GM12878 (cell line): Measurements from ENCODE around the gene FAF1. TPM values are rescaled to one million over a fixed set of nuclear protein-coding genes. Genes with fewer than 3 reads are reported as not detected.

Experiments used
- ATAC-seq: fragments of 200-7000 bp; cut with Tn5 transposase; 3 replicates; pipeline ENCODE4 v1.9.1; 2020; ENCODE audit warnings: mild to moderate bottlenecking, moderate library complexity
- BruUV-seq: library from RNA; stranded (reverse); fragments of 400-500 nt; replicated peaks from 2 replicates; lab custom pipeline; 2021; lab: Mats Ljungman, UMichigan
- CTCF ChIA-PET: fragments of 300-600 bp; sonication (Branson Sonifier 250); formaldehyde crosslinking; extraction: SDS; loops from one replicate; lab custom pipeline; 2021; ENCODE audit warnings: inconsistent platforms; lab: Yijun Ruan, JAX
- POLR2A ChIA-PET: fragments of 350-600 bp; formaldehyde crosslinking; extraction: SDS; loops from one replicate; lab custom pipeline; 2021; ENCODE audit warnings: inconsistent platforms; lab: Charles Lee
- RAD21 ChIA-PET: fragments of 300-600 bp; sonication (Branson Sonifier 250); formaldehyde crosslinking; loops from one replicate; lab custom pipeline; 2023; ENCODE audit warnings: antibody characterized with exemption; ENCODE audit not compliant: unreplicated experiment; lab: Charles Lee
- SMC1A ChIA-PET: fragments of 300-600 bp; sonication (Branson Sonifier 250); formaldehyde crosslinking; loops from one replicate; lab custom pipeline; 2023; ENCODE audit not compliant: unreplicated experiment, uncharacterized antibody; lab: Charles Lee
- DNase-seq: peaks from one replicate; pipeline ENCODE4 v3.0.0-alpha.2; 2011; ENCODE audit warnings: low read depth, low spot score
- FAIRE-seq: peaks from 3 replicates; lab custom pipeline; 2011; peaks lifted over from hg19 to GRCh38; lab: Jason Lieb, UNC
- H2AFZ ChIP-seq: 2 replicates; pipeline ENCODE4 v1.6.0; 2011; ENCODE audit warnings: low read depth, low read length, control low read depth; ENCODE audit not compliant: control insufficient read depth
- H3K27ac ChIP-seq: 2 replicates; pipeline ENCODE4 v1.5.1; 2011; ENCODE audit warnings: control low read depth; ENCODE audit not compliant: control insufficient read depth, insufficient read depth
- H3K27me3 ChIP-seq, 2 experiments: replicated peaks in 1 of 2; 2 replicates each; pipeline versions ENCODE4 v1.6.0 to v1.6.1; 2011; ENCODE audit warnings: low read length in 1 of 2; ENCODE audit not compliant: control insufficient read depth in 2 of 2, insufficient read depth in 2 of 2
- H3K36me3 ChIP-seq, 2 experiments: 2 replicates each; pipeline ENCODE4 v1.5.1; 2011; ENCODE audit warnings: low read length in 1 of 2; ENCODE audit not compliant: control insufficient read depth in 2 of 2, insufficient read depth in 2 of 2
- H3K4me1 ChIP-seq: 2 replicates; pipeline ENCODE4 v1.6.1; 2011; ENCODE audit warnings: mild to moderate bottlenecking, low read length, moderate library complexity, mixed read lengths; ENCODE audit not compliant: control insufficient read depth, insufficient read depth
- H3K4me2 ChIP-seq: 2 replicates; pipeline ENCODE4 v1.6.0; 2011; ENCODE audit warnings: control low read depth; ENCODE audit not compliant: control insufficient read depth, insufficient read depth
- H3K4me3 ChIP-seq: fragments of 200-600 bp; sonication (generic); 2 replicates; pipeline ENCODE4 v1.5.1; 2016
- H3K79me2 ChIP-seq: 2 replicates; pipeline ENCODE4 v1.6.0; 2011; ENCODE audit warnings: low read length; ENCODE audit not compliant: control insufficient read depth, insufficient read depth
- H3K9ac ChIP-seq: 2 replicates; pipeline ENCODE4 v1.8.0; 2011; ENCODE audit warnings: low read length, control low read depth, mixed read lengths; ENCODE audit not compliant: control insufficient read depth, insufficient read depth
- H3K9me3 ChIP-seq: replicated peaks from 3 replicates; pipeline ENCODE4 v1.5.1; 2011; ENCODE audit warnings: mild to moderate bottlenecking, low read length; ENCODE audit not compliant: control insufficient read depth, insufficient read depth
- H4K20me1 ChIP-seq: 2 replicates; pipeline ENCODE4 v1.6.0; 2011; ENCODE audit not compliant: control insufficient read depth, insufficient read depth
- BHLHE40 ChIP-seq, 2 experiments: fragments of 450-650 bp in 1 of 2; IDR thresholded peaks; 2 replicates each; pipeline ENCODE4 v1.6.1; 2011 to 2017; ENCODE audit warnings: low read depth in 2 of 2, borderline replicate concordance in 1 of 2, improper control_type of control experiment in 1 of 2, low read length in 1 of 2, mild to moderate bottlenecking in 1 of 2
- CREM ChIP-seq: IDR thresholded peaks from 2 replicates; pipeline ENCODE4 v1.6.1; 2014; ENCODE audit warnings: antibody characterized with exemption, low read depth
- MTA2 ChIP-seq: fragments of 450-650 bp; IDR thresholded peaks from 2 replicates; pipeline ENCODE4 v1.6.1; 2016; ENCODE audit warnings: low read depth, mild to moderate bottlenecking, moderate library complexity
- NFYB ChIP-seq: IDR thresholded peaks from 2 replicates; pipeline ENCODE4 v1.6.1; 2011; ENCODE audit warnings: low read depth, mild to moderate bottlenecking, low read length, improper control_type of control experiment, moderate library complexity; ENCODE audit not compliant: insufficient read depth
- NR2C2 ChIP-seq: IDR thresholded peaks from 2 replicates; pipeline ENCODE4 v1.6.1; 2011; ENCODE audit warnings: borderline replicate concordance, low read depth; ENCODE audit not compliant: control insufficient read depth, insufficient read length
- RBBP5 ChIP-seq: fragments of 200-600 bp; sonication (generic); conservative IDR thresholded peaks from 2 replicates; pipeline ENCODE4 v1.6.1; 2016
- STAT1 ChIP-seq: fragments of 450-650 bp; conservative IDR thresholded peaks from 2 replicates; pipeline ENCODE4 v1.6.1; 2014; ENCODE audit warnings: antibody characterized with exemption, mild to moderate bottlenecking
- TARDBP ChIP-seq: IDR thresholded peaks from 2 replicates; pipeline ENCODE4 v1.6.1; 2016; ENCODE audit warnings: borderline replicate concordance
- TCF7 ChIP-seq: IDR thresholded peaks from 2 replicates; pipeline ENCODE4 v1.6.1; 2014; ENCODE audit warnings: antibody characterized with exemption, borderline replicate concordance
- WGBS: methylation state at CpG from one replicate; pipeline ENCODE4 v1.1.6; 2016; ENCODE audit warnings: low lambda C conversion rate; ENCODE audit not compliant: insufficient replicate concordance, insufficient coverage; ENCODE audit errors: missing lambda C conversion rate; 5-methylcytosine and 5-hydroxymethylcytosine counted together
- in situ Hi-C: fragments of 300-500 bp; cut with MboI; formaldehyde crosslinking; loops from 9 replicates; pipeline ENCODE4 v1.14.3; 2018; ENCODE audit warnings: mixed read lengths
- intact Hi-C: fragments of 100-400 bp; cut with micrococcal nuclease; formaldehyde crosslinking; loops from one replicate; pipeline ENCODE4 v1.14.2; 2022; ENCODE audit not compliant: unreplicated experiment
- polyA plus RNA-seq, 11 experiments: library from polyadenylated mRNA; depleted of rRNA in 4 of 11; unstranded in 6 of 11; stranded (reverse) in 5 of 11; fragments of >200 nt; fragmentation: Nextera tagmentation in 4 of 11; fragmentation: Illumina TruSeq in 1 of 11; extraction: Ambion mirVana in 4 of 11; extraction: Trizol in 1 of 11; gene quantifications; 1 replicate in 1 of 11; 2 replicates in 10 of 11; pipeline versions ENCODE4 v1.2.1 to v1.2.3, GENCODE V29; 2011 to 2016; ENCODE audit warnings: inconsistent platforms in 2 of 11, missing spikeins in 2 of 11, low read depth in 1 of 11
- total RNA-seq, 4 experiments: library from RNA; depleted of rRNA in 3 of 4; stranded (reverse); fragments of >200 nt in 3 of 4; fragmentation: Illumina TruSeq in 1 of 4; extraction: Trizol in 1 of 4; gene quantifications; 2 replicates each; pipeline versions ENCODE4 v1.2.1 to v1.2.3, GENCODE V29; 2013 to 2021

The FAF1 gene
- total and polyA plus RNA-seq, 10 of the 15 experiments (the other 5 are each of a cell fraction or from before 2014, with no cell fraction given): 8.6 to 54.5 (median 23.7) TPM

- ChIA-PET SMC1A (no interaction called here), RAD21 (no interaction called here), POLR2A (no interaction called here), CTCF (no interaction called here)
- Histone ChIP-seq H3K79me2 (no peaks in the 10 kb centered on the region), H3K9me3 (no peaks in the 10 kb centered on the region; the same call in 1 of the 3 replicates), H3K4me1 (no peaks in the 10 kb centered on the region), H2AFZ (no peak overlapping the region), H3K4me2 (no peak overlapping the region), H4K20me1 (no peaks in the 10 kb centered on the region), H3K9ac (no peak overlapping the region), H3K36me3 (no peaks in the 10 kb centered on the region), H3K27ac (no peak overlapping the region), H3K27me3 (peaks cover 24 to 44% of the 10 kb centered on the region in 2 experiments), H3K4me3 (no peak overlapping the region)
- FAIRE-seq (no peak), ATAC-seq (no peak), DNase-seq (no peak)
- in situ Hi-C loops: no loop called here
- no peak for TF ChIP-seq MTA2
- no peak for TF ChIP-seq TARDBP
- TF ChIP-seq NFYB: no peak
- TF ChIP-seq BHLHE40 (IDR thresholded peaks at IDR 0.05; ENCODE audit: borderline replicate concordance in 1 of 2, low read depth in 2 of 2, low read length in 1 of 2): no peak
- TF ChIP-seq STAT1: no peak
- TF ChIP-seq TCF7: no peak
- no peak for TF ChIP-seq RBBP5
- no peak for TF ChIP-seq CREM
- TF ChIP-seq NR2C2: no peak
- BruUV-seq: no TSS peak
- WGBS: 78% methylated on average over 18 of the region's 38 CpGs
- intact Hi-C loops: no loop called here
Observed at GRCh38 chr1:50421366-50421748, 538.7 kb downstream of the FAF1 start.
